ENCODE data around the gene TSPAN9.

GRCh38 chr12:3055704-3056467 is 21.3 kb upstream of the TSPAN9 start:
- TF ChIP-seq CTCF (IDR thresholded peaks at IDR 0.05; ENCODE audit: insufficient read depth, low read depth, low read length) (no peak), EZH2 (IDR thresholded peaks at IDR 0.05; ENCODE audit: insufficient read depth, low read length) (no peak)
